GM19397 (cell line): ENCODE data around the gene ZNF213.

Source experiments
- ATAC-seq: cut with Tn5 transposase; IDR thresholded peaks from one replicate; pipeline ENCODE4 v1.9.1; 2021; ENCODE audit warnings: mild to moderate bottlenecking, moderate library complexity; ENCODE audit not compliant: unreplicated experiment

Gene ZNF213

DNA sequence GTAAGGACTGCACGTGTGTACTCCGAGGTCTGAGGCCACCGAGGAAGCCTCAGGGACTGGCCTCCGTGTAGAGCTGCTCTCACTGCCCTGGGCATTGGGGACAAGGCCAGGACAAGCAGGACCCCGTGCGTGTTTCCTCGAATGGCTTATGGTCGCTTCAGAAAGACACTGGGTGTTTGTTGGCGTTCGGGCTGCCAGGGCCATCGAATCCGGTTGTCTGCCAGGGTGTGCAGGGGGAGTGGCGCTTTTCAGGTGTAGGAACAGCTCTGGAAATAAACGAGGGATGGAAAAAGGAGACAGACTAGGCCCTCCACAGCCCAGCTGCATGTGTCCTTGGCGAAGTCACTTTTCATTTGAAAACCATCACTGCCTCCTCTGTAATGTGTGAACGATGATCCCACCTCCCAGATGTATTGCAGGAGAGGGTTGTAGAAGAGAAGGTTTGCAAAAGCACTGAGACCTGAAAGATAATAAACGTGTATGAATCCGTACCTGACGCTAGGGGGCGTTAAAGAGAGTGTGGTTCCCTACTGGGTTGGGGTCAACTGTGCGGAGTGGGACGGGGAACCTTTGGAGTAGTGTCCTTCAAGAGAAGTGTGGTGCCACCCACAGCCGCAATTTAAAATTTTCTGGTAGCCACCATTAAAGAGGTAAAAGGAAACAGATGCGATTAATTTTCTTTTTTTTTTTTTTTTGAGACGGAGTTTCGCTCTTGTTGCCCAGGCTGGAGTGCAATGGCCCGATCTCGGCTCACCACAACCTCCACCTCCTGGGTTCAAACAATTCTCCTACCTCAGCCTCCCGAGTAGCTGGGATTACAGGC is 33.6 kb upstream of the ZNF213 start:
- ATAC-seq: no peak

DNA sequence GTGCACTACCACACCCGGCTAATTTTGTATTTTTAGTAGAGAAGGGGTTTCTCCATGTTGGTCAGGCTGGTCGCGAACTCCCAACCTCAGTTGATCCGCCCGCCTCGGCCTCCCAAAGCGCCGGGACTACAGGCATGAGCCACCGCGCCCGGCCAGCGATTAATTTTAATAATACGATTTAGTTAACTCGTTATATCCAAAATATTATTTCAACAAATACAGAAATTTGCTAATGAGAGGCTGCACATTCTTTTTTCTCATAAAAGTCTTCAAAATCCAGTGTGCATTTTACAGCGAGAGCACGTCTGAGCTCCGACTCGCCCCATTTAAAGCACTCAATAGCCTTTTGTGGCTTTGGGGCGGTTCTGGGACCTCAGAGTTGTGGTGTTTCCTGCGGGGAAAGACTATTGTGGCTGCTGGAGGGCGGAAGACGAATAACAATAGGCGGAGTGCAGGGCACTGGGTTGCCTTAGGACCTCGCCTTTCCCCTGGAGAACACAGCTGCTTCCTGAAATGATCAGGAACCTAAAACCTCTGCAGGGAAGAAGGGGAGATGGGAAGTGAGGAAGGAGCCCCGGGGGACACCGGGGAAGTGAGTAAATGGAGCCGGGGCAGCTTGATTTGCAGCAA is 32.9 kb upstream of the ZNF213 start:
- ATAC-seq: no peak

- ATAC-seq: peak; percentile 81
Measured at GRCh38 chr16:3106205-3106928, 28.5 kb upstream of the ZNF213 start.

GRCh38 chr16:3112058-3112880 is 22.6 kb upstream of the ZNF213 start, which contains the start of gene ZNF205:
Gene ZNF205, plus strand, starts transcription at chr16:3112586. Its CDS starts 845 bp downstream, at chr16:3113431.
- ATAC-seq: no peak

GRCh38 chr16:3112881-3113574 is 21.8 kb upstream of the ZNF213 start:
- no peak for ATAC-seq

GRCh38 chr16:3113765-3114479 is 20.9 kb upstream of the ZNF213 start:
- ATAC-seq: no peak

DNA sequence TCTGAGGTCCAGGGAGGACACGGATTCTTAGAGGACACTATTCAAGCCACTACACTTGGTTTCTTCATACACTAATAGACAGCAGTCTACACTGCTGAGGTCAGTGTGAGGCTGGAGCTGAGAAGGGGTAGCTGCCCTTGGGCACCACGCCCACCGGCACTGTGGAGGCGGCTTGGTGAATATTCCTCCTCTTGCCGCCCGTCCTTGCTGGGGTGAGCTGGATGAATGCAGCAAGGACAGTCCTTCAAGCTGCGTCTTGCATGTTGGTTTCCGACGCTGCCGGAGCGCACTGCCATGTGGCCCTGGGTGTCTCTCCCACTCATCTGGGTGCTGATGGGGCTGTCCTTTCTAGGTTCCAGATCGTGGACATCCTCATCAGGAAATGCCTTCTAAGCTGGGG is 19.8 kb upstream of the ZNF213 start:
- no peak for ATAC-seq

DNA sequence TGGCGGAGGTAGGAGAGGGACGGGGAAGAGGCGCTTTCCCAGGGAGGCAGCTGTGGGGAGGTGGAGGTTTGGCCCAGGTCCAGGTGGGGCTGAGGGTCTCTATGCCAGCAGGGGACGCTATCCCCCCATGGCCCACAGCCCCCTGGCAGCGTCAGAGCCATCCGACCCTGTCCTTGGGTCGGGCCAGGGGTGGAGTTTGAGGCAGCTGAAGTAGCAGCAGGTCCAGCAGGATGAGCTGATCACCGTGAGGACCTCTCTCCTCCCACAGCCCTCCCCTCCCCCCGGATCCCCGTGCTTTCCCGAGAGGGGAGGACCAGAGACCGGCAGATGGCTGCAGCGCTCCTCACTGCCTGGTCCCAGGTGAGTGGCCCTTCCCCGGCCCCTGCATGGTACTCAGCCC is 19.3 kb upstream of the ZNF213 start:
- ATAC-seq: no peak

- ATAC-seq: no peak
Measured at GRCh38 chr16:3118204-3118790, 16.5 kb upstream of the ZNF213 start.

- ATAC-seq: no peak
Measured at GRCh38 chr16:3118846-3119245, 16.0 kb upstream of the ZNF213 start.

DNA sequence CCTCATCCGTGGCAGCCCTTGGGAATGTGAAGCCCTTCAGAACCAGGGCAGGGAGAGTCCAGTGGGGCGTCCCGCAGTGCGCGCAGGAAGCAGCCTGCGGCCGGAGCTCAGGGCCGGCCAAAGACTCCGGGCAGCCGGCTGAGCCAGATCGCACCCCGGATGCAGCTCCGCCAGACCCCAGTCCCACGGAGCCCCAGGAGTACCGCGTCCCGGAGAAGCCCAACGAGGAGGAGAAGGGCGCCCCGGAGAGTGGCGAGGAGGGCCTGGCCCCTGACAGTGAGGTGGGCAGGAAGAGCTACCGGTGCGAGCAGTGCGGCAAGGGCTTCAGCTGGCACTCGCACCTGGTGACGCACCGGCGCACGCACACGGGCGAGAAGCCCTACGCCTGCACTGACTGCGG is 15.5 kb upstream of the ZNF213 start:
- ATAC-seq: no peak

DNA sequence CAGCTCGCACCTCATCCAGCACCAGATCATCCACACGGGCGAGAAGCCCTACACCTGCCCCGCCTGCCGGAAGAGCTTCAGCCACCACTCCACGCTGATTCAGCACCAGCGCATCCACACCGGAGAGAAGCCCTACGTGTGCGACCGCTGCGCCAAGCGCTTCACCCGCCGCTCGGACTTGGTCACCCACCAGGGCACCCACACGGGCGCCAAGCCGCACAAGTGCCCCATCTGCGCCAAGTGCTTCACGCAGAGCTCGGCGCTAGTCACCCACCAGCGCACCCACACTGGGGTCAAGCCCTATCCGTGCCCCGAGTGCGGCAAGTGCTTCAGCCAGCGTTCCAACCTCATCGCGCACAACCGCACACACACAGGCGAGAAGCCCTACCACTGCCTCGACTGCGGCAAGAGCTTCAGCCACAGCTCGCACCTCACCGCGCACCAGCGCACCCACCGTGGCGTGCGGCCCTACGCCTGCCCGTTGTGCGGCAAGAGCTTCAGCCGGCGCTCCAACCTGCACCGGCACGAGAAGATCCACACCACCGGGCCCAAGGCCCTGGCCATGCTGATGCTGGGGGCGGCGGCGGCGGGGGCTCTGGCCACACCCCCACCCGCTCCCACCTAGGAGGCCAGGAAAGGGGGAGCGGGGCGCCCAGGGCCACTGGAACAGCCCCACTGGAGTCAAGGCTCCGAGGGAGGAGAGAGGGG is 15.0 kb upstream of the ZNF213 start:
- no peak for ATAC-seq

- no peak for ATAC-seq
Measured at GRCh38 chr16:3120435-3120834, 14.4 kb upstream of the ZNF213 start.

DNA sequence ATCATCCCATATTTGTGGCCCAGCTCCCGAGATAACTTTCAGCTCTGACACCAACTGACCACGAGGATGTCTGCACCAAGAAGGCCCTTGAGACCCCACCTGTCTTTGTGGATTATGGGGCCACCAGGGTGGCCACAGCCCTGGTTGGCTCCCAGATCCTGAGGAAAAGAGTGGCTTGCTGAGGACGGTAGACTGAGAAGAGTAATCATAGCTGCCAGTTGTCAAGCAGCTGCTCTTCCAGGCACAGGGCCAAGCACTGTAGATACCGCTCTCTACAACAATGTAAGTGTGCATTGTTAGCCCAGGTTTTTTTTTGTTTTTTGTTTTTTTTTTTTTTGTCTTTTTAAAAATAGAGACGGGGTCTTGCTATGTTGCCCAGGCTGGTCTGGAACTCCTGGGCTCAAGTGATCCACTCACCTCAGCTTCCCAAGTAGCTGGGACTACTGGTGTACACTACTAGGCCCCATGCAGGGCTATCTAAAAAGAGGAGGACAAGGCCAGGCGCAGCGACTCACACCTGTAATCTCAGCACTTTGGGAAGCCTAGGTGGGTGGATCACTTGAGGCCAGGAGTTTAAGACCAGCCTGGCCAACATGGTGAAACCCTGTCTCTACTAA is 12.9 kb upstream of the ZNF213 start:
- no peak for ATAC-seq

DNA sequence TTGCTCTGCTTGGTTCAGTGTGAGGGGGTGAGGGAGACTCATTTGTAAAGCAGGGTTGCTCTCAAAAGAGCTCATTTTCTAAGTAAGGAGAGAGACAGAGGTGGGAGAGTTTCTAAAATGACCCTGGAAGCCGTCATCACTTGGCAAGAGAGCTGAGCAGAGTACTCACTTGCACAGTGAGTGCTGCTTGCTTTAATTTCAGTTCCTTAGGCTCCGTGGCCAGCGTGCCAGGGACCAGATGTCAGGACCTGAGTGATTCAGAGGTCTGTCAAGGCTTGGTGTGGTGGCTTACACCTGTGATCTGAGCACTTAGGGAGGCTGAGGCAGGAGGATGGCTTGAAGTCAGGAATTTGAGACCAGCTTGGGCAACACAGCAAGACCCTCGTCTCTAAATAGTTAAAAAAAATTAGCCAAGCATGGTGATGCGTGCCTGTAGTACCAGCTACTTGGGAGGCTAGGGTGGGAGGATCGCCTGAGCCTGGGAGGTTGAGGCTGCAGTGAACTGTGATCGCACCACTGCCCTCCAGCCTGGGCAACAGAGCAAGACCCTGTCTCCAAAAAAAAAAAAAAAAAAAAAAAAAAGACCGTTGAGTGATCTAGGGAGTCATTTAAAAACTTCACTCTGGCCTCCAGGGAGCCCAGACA is 11.8 kb upstream of the ZNF213 start:
- no peak for ATAC-seq

DNA sequence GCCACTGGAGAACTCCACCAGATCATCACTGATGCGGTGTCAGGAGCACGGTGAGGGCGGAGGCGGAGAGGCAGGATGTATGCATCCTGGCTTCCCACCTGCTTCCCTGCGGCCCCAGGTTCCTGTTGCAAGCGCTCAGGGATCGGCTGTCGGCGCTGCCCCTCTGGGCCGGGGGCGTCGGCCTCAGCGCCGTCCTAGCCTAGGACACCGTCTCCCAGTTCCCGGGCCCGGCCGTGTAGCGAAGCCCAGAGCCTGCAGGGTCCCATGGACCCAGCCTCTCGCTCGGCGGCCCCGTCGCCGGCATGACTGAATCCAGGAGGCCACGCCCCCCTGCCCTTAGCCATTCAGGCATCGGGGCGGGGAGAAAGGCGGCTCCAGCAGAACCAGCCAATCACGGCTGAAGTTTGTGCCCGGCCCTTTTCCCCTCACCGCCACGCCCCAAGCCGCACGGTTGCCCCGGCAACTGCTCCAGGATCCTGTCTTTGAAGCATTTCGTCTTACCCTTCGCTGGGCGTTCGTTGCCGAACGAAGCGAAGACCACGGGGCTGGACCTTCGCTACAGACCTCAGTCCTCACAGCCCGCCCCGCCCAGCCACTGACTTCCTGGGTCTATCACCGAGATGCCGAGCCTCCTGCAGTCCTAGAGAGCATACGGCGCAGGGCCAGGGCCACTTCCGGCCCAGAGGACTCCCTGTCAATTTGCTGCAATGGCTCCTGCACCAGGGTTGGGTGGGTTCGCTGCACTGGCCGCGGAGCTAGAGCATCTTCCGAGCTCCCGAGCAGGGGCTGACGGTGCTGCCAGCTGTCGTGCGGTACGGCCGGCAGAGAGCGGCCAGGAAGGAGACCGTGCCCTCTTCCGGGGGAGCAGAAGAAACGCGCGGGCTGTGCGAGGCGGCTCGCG is 10.6 kb upstream of the ZNF213 start:
- peak; percentile 88 for ATAC-seq

GRCh38 chr16:3127745-3128144 is 7.1 kb upstream of the ZNF213 start:
- ATAC-seq: no peak
